ENCODE measurements around the gene KDM4C.

DNA sequence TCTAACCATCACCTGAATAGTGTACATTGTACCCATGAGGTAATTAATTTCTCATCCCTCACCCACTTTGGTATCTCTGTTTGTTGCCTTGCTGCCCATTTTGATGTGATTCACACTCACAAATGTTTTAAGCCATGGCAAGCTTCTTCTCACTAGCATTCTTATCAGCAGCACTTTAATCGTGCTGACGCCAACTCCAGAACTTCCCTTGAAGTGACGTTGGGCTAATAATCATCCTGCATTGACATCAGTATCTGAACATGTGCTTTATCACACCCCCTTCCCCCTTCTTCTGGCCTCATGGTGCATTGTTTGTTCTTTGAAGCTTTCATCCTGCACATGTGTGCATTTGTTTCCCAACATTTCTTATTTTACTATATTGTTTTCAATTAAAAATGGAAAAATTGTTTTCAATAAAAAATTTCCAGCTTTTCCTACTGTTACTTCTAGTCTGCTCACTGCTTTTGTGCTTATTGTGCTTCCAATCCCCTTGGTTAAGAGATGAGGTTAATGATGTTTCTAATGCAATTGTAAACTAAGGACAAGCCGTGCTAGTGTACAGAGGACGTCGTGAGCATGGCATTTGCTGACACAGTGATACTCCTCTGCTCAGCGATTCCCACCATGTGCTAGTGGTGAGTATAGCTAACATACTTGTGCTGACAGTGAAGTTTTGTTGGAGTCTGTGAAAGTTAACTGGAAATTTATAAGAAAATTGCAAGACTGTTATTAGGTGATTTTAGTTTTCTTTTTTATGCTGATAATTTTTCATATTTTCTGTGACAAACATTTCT, 238.5 kb downstream of the KDM4C start:
- TF ChIP-seq ZNF775 (CRISPR knock-in tag; IDR thresholded peaks at IDR 0.05; ENCODE audit: borderline replicate concordance) (no peak), ZBTB20 (CRISPR knock-in tag; IDR thresholded peaks at IDR 0.05; ENCODE audit: borderline replicate concordance, low read depth) (no peak), SIN3A (IDR thresholded peaks at IDR 0.05; ENCODE audit: borderline replicate concordance, low read depth, low read length) (no peak), PATZ1 (CRISPR knock-in tag; IDR thresholded peaks at IDR 0.05) (no peak), TGIF2 (CRISPR knock-in tag; IDR thresholded peaks at IDR 0.05) (no peak), BHLHE40 (IDR thresholded peaks at IDR 0.05; ENCODE audit: low read length) (no peak), THRA (CRISPR knock-in tag; IDR thresholded peaks at IDR 0.05; ENCODE audit: borderline replicate concordance) (no peak), ZNF639 (CRISPR knock-in tag; conservative IDR thresholded peaks at IDR 0.05) (no peak), MXI1 (IDR thresholded peaks at IDR 0.05; ENCODE audit: borderline replicate concordance, low read depth, low read length) (no peak)
